Measurements from ENCODE around the gene CLCA2.

- no peak for TF ChIP-seq CTCF (IDR thresholded peaks at IDR 0.05)
- TF ChIP-seq REST (IDR thresholded peaks at IDR 0.05; ENCODE audit: insufficient read depth in 1 of 2, low read depth in 2 of 2, low read length in 1 of 2), result no peak
Measured at GRCh38 chr1:86504137-86504479, 80.1 kb downstream of the CLCA2 start.

Measured in Panc1 (cell line).